ENCODE data around the gene UHRF2. TPM values are rescaled to one million over a fixed set of nuclear protein-coding genes. Genes with fewer than 3 reads are reported as not detected.

UHRF2 gene
- total RNA-seq, 6 experiments from 2014 or later: 23.3 to 34.9 (median 26.2) TPM

DNA sequence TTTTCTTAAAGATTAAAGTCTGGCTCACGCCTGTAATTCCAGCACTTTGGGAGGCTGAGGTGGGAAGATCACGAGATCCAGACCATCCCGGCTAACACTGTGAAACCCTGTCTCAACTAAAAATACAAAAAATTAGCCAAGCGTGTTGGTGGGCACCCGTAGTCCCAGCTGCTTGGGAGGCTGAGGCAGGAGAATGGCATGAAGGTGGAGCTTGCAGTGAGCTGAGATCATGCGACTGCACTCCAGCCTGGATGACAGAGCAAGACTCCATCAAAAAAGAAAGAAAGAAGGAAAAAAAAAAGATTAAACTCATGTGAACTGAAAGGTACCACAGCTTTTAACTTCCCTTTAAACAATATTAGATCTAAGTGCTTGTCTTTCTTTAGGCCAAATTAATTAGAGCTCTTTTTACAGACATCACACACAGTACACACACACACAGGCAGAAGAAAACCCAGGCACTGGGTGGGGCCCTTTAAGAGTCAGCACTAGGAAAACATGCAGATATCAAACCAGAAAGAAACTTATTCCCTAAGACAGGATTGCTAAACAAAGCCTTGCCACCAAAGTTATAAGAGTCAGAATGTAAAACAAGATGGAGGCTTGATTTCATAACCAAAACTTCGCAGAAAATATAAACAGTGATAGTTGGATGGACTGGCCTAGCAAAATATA lies 29.3 kb upstream of the UHRF2 start:
- peak; percentile 65 for DNase-seq
- Mint-ChIP-seq H3K27me3 (ENCODE audit: insufficient read depth) (peaks cover 6% of the 10 kb centered on the region; the same call in 1 of the 2 replicates), H3K9me3 (peaks cover 1% of the 10 kb centered on the region; the same call in 1 of the 2 replicates), H3K4me1 (ENCODE audit: low read depth) (peaks cover 43% of the 10 kb centered on the region), H3K4me3 (peak overlapping the region; percentile 78), H3K27ac (peak overlapping the region; percentile 99), H3K36me3 (ENCODE audit: low read depth) (no peaks in the 10 kb centered on the region; the same call in 1 of the 2 replicates)
- TF ChIP-seq, protein P1, sequence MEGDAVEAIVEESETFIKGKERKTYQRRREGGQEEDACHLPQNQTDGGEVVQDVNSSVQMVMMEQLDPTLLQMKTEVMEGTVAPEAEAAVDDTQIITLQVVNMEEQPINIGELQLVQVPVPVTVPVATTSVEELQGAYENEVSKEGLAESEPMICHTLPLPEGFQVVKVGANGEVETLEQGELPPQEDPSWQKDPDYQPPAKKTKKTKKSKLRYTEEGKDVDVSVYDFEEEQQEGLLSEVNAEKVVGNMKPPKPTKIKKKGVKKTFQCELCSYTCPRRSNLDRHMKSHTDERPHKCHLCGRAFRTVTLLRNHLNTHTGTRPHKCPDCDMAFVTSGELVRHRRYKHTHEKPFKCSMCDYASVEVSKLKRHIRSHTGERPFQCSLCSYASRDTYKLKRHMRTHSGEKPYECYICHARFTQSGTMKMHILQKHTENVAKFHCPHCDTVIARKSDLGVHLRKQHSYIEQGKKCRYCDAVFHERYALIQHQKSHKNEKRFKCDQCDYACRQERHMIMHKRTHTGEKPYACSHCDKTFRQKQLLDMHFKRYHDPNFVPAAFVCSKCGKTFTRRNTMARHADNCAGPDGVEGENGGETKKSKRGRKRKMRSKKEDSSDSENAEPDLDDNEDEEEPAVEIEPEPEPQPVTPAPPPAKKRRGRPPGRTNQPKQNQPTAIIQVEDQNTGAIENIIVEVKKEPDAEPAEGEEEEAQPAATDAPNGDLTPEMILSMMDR (IDR thresholded peaks at IDR 0.05): no peak

DNA sequence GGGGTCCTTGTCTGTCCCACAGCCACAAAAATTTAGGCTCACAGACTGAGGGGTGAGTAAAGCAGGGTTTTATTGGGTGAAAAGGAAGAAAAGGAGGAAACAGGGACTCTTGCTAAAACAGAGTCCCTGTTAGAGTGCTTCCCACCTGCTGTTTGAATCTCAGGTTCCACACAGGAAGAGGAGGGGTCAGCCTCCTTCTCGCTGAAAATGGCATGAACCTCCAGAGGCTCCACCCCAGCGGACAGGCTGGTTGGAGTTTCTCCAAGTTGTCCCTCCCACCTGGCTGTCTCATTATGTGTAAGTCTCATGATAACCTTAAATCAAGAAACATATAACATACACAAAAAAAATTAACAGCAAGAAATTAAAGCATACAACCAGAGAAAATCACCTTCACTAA lies 28.3 kb upstream of the UHRF2 start:
- Mint-ChIP-seq H3K36me3 (ENCODE audit: low read depth) (no peaks in the 10 kb centered on the region; the same call in 1 of the 2 replicates), H3K27ac (peak overlapping the region; percentile 99), H3K9me3 (peaks cover 4% of the 10 kb centered on the region; the same call in 1 of the 2 replicates), H3K4me3 (no peak overlapping the region), H3K4me1 (ENCODE audit: low read depth) (peaks cover 43% of the 10 kb centered on the region), H3K27me3 (ENCODE audit: insufficient read depth) (peaks cover 3% of the 10 kb centered on the region; the same call in 1 of the 2 replicates)
- TF ChIP-seq, protein P1 (IDR thresholded peaks at IDR 0.05): no peak
- no peak for DNase-seq

DNA sequence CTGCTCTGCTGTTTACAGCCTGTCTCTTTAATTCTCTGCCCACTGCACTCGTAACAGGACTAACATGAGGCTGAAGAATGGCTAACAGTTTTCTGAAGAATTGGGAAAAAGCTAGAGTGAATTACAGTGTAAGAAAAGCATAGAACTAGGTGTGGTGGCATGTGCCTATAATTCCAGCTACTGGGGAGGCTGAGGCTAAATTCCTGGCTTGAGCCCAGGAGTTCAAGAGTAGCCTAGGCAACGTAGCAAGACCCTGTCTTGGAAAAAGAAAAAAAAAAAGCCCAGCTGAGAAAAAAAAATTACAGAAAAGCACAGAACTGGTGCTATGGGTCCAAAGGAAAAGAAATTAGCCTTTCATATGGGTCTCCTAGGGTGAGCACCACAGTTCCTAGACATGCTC lies 13.9 kb upstream of the UHRF2 start:
- DNase-seq: no peak
- Mint-ChIP-seq H3K4me3 (no peak overlapping the region), H3K9me3 (no peaks in the 10 kb centered on the region), H3K27ac (no peak overlapping the region), H3K27me3 (ENCODE audit: insufficient read depth) (peaks cover 9% of the 10 kb centered on the region; the same call in 1 of the 2 replicates), H3K4me1 (ENCODE audit: low read depth) (no peaks in the 10 kb centered on the region), H3K36me3 (ENCODE audit: low read depth) (no peaks in the 10 kb centered on the region)
- TF ChIP-seq, protein P1 (IDR thresholded peaks at IDR 0.05): no peak

DNA sequence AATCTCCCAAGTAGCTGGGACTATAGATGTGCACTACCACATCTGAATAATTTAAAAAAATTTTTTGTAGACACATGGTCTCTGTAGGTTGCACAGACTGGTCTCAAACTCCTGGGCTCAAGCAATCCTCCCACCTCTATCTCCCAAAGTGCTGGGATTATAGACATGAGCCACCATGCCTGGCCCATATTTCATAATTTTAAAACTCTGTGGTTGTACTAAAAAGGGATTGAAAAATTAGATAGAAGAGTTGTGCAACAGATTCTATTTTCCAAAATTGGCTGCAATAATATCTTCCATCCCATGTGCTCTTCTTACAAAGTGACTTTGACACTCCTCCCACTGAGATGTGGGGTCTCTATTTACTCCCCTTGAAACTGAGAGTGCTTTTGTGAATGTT lies 7.6 kb upstream of the UHRF2 start:
- Mint-ChIP-seq H3K27me3 (ENCODE audit: insufficient read depth) (peaks cover 19% of the 10 kb centered on the region), H3K27ac (no peak overlapping the region), H3K4me3 (no peak overlapping the region), H3K4me1 (ENCODE audit: low read depth) (no peaks in the 10 kb centered on the region), H3K36me3 (ENCODE audit: low read depth) (no peaks in the 10 kb centered on the region), H3K9me3 (no peaks in the 10 kb centered on the region)
- TF ChIP-seq, protein P1 (IDR thresholded peaks at IDR 0.05): no peak
- DNase-seq: no peak

DNA sequence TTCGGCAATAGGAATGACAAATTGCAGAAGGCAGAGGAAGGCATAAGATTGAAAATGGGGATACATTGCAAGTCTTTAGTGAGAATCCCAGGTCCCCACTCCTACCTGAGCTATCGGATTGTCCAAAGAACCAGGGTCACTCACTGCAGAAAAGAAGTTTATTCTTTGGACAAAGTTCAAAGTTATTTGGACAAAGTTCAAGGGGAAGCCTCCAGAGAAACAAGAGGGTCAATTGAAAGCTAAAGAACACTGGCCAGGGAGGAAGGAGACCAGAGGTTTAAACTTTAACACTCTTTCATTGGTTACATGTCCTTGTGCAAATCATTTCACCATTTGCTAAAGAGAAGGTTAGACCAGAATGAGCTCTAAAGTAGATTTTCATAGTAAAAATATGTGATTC lies 5.2 kb upstream of the UHRF2 start:
- Mint-ChIP-seq H3K9me3 (no peaks in the 10 kb centered on the region), H3K36me3 (ENCODE audit: low read depth) (no peaks in the 10 kb centered on the region), H3K4me3 (no peak overlapping the region), H3K27me3 (ENCODE audit: insufficient read depth) (peaks cover 15% of the 10 kb centered on the region), H3K4me1 (ENCODE audit: low read depth) (no peaks in the 10 kb centered on the region), H3K27ac (no peak overlapping the region)
- no peak for DNase-seq
- TF ChIP-seq, protein P1 (IDR thresholded peaks at IDR 0.05): no peak
